Karpas-422 (cell line): ENCODE data around the gene FAM83G. TPM values are rescaled to one million over a fixed set of nuclear protein-coding genes. Genes with fewer than 3 reads are reported as not detected.
"Not testable (repeated sequence)": the region's sequence is repeated elsewhere in the genome, so short reads cannot be mapped to it uniquely, and the experiment has no call there.

Experiments used
- DNase-seq: peaks from one replicate; pipeline ENCODE4 v3.0.0-alpha.2; 2015
- H2AFZ ChIP-seq: fragments of 200-600 bp; sonication (generic); 2 replicates; pipeline ENCODE4 v1.6.1; 2014; ENCODE audit warnings: antibody characterized with exemption, low read length, mixed read lengths
- H3K27ac ChIP-seq: fragments of 200-600 bp; sonication (generic); 2 replicates; pipeline ENCODE4 v1.5.1; 2014; ENCODE audit warnings: mild to moderate bottlenecking, low read length, moderate library complexity
- H3K27me3 ChIP-seq: fragments of 200-600 bp; sonication (generic); 2 replicates; pipeline ENCODE4 v1.6.1; 2014; ENCODE audit warnings: low read length, mixed read lengths
- H3K36me3 ChIP-seq: fragments of 200-600 bp; sonication (generic); 2 replicates; pipeline ENCODE4 v1.6.1; 2014; ENCODE audit warnings: low read length, mixed read lengths; ENCODE audit not compliant: insufficient read depth
- H3K4me1 ChIP-seq: fragments of 200-600 bp; sonication (generic); 2 replicates; pipeline ENCODE4 v1.6.1; 2014; ENCODE audit warnings: mild to moderate bottlenecking, low read length, mixed read lengths
- H3K4me2 ChIP-seq: fragments of 200-600 bp; sonication (generic); 2 replicates; pipeline ENCODE4 v1.6.1; 2014; ENCODE audit warnings: low read length, low read depth, mild to moderate bottlenecking; ENCODE audit not compliant: poor library complexity, severe bottlenecking
- H3K4me3 ChIP-seq: fragments of 200-600 bp; sonication (generic); 2 replicates; pipeline ENCODE4 v1.5.1; 2014; ENCODE audit warnings: mild to moderate bottlenecking, antibody characterized with exemption, low read length, mixed read lengths
- H3K79me2 ChIP-seq: fragments of 200-600 bp; sonication (generic); 2 replicates; pipeline ENCODE4 v1.6.1; 2014; ENCODE audit warnings: mild to moderate bottlenecking, low read length, mixed read lengths
- H3K9ac ChIP-seq: fragments of 200-600 bp; sonication (generic); 2 replicates; pipeline ENCODE4 v1.6.0; 2014; ENCODE audit warnings: low read length
- H3K9me2 ChIP-seq: fragments of 200-600 bp; sonication (generic), shearing (Covaris generic); replicated peaks from 2 replicates; pipeline ENCODE4 v1.6.0; 2014; ENCODE audit warnings: mild to moderate bottlenecking, low read length, moderate library complexity; ENCODE audit not compliant: insufficient read depth
- H3K9me3 ChIP-seq: fragments of 300-700, 200-600 bp; sonication (generic); 2 replicates; pipeline ENCODE4 v1.6.1; 2014; ENCODE audit warnings: low read length, mixed read lengths
- H4K20me1 ChIP-seq: fragments of 200-600 bp; sonication (generic); 2 replicates; pipeline ENCODE4 v1.6.1; 2014; ENCODE audit warnings: mild to moderate bottlenecking, antibody characterized with exemption, low read length, low read depth; ENCODE audit not compliant: insufficient read depth
- total RNA-seq: library from RNA; depleted of rRNA; stranded (reverse); fragments of >200 nt; shearing (Covaris generic); gene quantifications from 2 replicates; pipeline ENCODE4 v1.2.3, GENCODE V29; 2014; ENCODE audit warnings: low replicate concordance

Gene FAM83G
- total RNA-seq, 1 experiment from 2014 or later = 9.2 TPM

DNA sequence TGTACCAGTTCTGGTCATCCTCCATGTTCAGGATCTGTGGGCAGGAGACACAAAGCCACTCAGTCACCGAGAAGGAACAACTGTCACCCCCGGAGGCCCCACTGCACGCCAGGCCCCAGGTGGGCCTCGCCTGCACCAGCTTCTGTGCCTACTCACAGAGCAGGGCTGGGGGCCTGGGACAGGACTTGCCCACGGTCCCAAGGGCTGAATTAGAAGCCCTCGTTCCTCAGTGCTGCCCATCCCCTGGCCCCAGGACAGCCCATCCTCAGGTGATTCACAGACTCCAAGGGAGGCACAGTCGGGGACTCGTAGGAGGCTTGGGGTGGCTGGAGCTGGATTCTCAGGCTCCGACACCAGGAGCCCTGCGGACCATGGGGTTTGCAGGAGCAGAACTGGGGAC, 37.3 kb upstream of the FAM83G start:
- not testable (repeated sequence) for H3K4me2 ChIP-seq, H3K4me3 ChIP-seq, H3K36me3 ChIP-seq, H3K4me1 ChIP-seq, H3K9me3 ChIP-seq, H2AFZ ChIP-seq, H3K27me3 ChIP-seq, H3K9me2 ChIP-seq, H3K9ac ChIP-seq, DNase-seq, H4K20me1 ChIP-seq, H3K79me2 ChIP-seq
- peak overlapping the region; percentile 60; the same call in 1 of the 2 replicates for H3K27ac ChIP-seq

DNA sequence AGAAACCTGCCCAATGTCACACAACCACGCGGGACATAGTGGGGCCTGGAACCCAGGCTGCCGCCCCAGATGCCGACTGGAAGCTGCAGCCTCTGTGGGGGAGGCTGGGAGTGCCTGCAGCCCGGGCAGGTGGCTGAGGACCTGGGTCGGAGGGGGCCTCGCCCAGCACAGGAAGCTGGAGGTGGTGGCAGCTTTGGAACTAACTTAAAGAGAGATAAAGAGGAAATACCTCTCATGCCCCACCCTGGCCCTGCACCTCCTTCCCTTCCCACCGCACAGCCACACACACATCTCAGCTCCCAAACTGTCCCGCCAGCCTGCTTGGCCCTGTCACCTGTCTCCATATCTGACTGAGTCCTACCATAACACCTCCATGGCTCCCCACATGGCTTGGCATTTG, 35.8 kb upstream of the FAM83G start:
- not testable (repeated sequence) for H3K4me3 ChIP-seq, DNase-seq, H3K79me2 ChIP-seq, H3K9me3 ChIP-seq, H3K9me2 ChIP-seq, H4K20me1 ChIP-seq, H3K4me2 ChIP-seq, H3K9ac ChIP-seq, H2AFZ ChIP-seq, H3K36me3 ChIP-seq, H3K27me3 ChIP-seq, H3K4me1 ChIP-seq
- H3K27ac ChIP-seq = peak overlapping the region; percentile 69; the same call in 1 of the 2 replicates

DNA sequence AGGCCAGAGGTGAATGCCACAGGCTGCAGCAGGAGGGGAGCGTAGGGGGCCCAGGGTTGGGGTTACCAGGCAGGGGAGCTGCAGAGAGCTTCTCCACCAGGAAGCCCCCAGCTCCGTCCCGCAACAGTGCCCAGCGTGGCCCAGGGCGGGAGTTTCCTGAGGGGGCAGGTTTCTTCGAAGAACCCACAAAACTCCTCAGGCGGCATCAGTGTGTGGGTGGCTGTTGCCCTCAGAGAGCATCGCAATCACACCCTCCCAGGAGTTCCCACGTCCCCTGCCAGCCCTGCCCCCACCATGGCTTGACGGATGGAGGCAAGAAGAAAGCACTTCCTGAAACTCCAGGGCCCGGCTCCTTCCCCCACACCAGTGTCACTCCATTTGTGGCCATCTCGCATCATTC, 34.2 kb upstream of the FAM83G start:
- not testable (repeated sequence) for DNase-seq, H3K4me2 ChIP-seq, H3K9me3 ChIP-seq, H3K79me2 ChIP-seq, H3K9ac ChIP-seq, H4K20me1 ChIP-seq, H2AFZ ChIP-seq, H3K4me1 ChIP-seq, H3K9me2 ChIP-seq, H3K4me3 ChIP-seq, H3K36me3 ChIP-seq, H3K27me3 ChIP-seq, H3K27ac ChIP-seq

DNA sequence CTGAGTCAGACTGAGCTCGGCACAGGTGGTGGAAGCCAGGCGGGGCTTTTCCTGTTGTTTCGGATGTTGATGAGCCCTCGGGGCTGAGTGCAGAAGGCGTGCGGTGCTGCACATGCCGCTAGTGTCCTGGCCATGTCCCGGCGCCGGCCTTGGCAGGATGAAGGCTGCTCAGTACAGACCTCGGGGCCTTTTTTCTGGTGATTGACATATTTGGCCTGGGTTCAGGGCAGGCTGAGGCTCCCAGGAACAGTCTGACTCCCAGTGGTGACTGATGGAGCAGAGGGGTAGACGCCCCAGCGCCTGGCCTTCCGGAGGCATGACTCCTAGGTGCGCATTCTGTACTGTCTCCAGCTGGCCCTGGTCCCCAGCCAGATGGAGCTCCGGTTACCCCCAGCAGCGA, 33.4 kb upstream of the FAM83G start:
- H3K9ac ChIP-seq, H3K4me1 ChIP-seq, H3K9me2 ChIP-seq, H3K27me3 ChIP-seq, H2AFZ ChIP-seq, H3K27ac ChIP-seq, H4K20me1 ChIP-seq, H3K4me3 ChIP-seq, DNase-seq, H3K4me2 ChIP-seq, H3K79me2 ChIP-seq, H3K36me3 ChIP-seq, H3K9me3 ChIP-seq: not testable (repeated sequence)

DNA sequence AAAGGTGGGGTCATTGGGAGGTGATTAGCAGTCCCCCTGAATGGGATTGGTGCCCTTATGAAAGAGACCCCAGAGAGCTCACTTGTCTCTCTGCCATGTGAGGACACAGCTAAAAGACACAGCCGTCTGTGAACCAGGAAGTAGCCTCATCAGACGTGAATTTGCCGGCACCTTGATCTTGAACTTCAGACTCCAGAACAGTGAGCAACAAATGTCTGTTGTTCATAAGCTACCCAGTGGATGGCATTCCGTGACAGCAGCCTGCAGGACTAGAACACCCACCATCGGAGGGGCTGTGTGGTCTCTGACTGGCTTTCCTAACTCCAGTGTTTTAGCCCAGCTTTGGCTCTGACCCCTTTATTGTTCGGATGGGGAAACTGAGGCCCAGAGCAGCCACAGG, 33.0 kb upstream of the FAM83G start:
- H2AFZ ChIP-seq, H4K20me1 ChIP-seq, H3K79me2 ChIP-seq, H3K27me3 ChIP-seq, H3K4me3 ChIP-seq, H3K9me2 ChIP-seq, H3K9me3 ChIP-seq, H3K4me2 ChIP-seq, H3K9ac ChIP-seq, H3K36me3 ChIP-seq, DNase-seq, H3K4me1 ChIP-seq: not testable (repeated sequence)
- peak overlapping the region; percentile 57; the same call in 1 of the 2 replicates for H3K27ac ChIP-seq

DNA sequence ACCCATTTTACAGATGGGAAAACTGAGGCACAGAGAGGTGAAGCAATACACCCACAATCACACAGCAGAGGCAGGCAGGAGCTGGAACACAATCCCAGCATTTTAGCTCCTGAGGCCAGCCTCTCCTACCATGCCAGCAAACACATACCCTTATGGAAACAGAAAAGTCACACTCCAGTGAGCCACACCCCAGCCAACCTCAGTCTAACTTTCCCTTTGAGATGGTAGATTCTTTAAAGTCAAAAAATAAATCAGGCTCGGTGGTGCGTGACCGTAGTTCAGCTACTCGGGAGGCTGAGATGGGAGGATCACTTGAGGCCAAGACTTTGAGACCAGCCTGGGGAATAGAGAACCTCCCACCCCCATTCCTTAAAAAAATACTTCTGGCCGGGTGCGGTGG, 31.6 kb upstream of the FAM83G start:
- not testable (repeated sequence) for H3K79me2 ChIP-seq, H2AFZ ChIP-seq, H3K4me2 ChIP-seq, DNase-seq, H3K9me3 ChIP-seq, H3K9me2 ChIP-seq, H3K9ac ChIP-seq, H3K4me3 ChIP-seq, H3K4me1 ChIP-seq, H3K36me3 ChIP-seq, H4K20me1 ChIP-seq, H3K27ac ChIP-seq, H3K27me3 ChIP-seq

DNA sequence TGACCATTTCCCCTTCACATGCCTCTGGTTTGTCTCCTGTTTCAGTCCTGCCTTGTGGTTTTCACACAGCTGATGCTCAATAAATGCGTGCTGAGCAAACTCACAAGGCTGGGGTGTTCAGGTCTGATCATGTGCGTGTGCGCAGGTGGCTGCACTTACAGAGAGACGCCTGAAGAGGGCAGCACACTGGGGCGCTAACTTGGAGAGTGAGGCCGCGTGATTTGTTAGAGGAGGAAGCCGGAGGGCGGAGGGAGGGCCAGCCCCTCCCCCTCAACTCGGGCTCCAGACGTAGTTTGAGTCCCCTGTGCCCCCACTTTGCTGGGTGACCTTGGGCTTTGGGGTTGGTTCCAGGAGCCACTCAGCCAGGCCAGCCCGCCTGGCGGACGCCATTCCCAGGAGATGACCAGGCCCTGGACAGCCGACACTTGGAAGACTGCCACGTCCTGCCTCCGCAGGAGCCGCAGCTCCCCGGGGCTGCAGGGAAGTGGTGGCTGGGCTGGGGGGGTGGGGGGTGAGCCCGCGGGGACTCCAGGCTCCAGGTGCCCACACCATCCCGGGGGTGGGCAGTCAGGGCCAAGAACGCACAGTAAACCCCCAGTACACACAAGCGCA, 27.9 kb upstream of the FAM83G start:
- H3K4me2 ChIP-seq, H3K9me3 ChIP-seq, H3K9ac ChIP-seq: not testable (repeated sequence)

DNA sequence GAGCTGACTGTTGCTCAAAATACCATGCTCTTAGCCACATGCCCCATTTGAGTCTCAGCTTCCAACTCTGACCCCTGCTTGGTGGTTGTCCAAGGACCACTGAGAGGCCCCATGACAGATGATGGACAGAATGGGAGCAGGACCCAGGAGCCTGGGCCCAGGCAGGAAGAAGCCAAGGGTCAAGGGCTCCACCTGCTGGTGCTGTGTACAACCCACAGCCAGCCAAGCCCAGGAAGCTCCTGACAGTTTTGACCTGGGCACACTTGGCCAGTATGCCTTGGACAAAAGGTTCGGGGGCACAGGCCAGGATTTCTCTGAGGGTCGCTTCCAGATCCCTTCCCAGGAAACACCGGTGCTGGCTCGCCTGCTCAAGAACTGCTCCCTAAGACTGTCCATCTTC, 27.2 kb upstream of the FAM83G start:
- not testable (repeated sequence) for H3K9me3 ChIP-seq, H3K27ac ChIP-seq, DNase-seq, H4K20me1 ChIP-seq, H3K27me3 ChIP-seq, H3K9ac ChIP-seq, H3K9me2 ChIP-seq, H3K4me2 ChIP-seq, H3K36me3 ChIP-seq, H3K79me2 ChIP-seq, H2AFZ ChIP-seq, H3K4me1 ChIP-seq, H3K4me3 ChIP-seq

More for the DNA sequence above, 27.9 kb upstream of the FAM83G start:
- H3K4me1 ChIP-seq, H3K27ac ChIP-seq, H3K27me3 ChIP-seq, H3K9me2 ChIP-seq, H3K4me3 ChIP-seq, H4K20me1 ChIP-seq, DNase-seq, H3K79me2 ChIP-seq, H2AFZ ChIP-seq, H3K36me3 ChIP-seq: not testable (repeated sequence)
